CD14-positive monocyte (primary cell): ENCODE results near the gene CADM1. TPM values are rescaled to one million over a fixed set of nuclear protein-coding genes. Genes with fewer than 3 reads are reported as not detected.

Source experiments
- DNase-seq, 3 donors: peaks; one replicate each; pipeline ENCODE4 v3.0.0-alpha.2; 2011 to 2022
- H2AFZ ChIP-seq: 2 replicates; pipeline ENCODE4 v1.6.0; 2012; ENCODE audit warnings: mild to moderate bottlenecking, low read depth, low read length, inconsistent platforms; ENCODE audit not compliant: insufficient read depth, poor library complexity, severe bottlenecking
- H3K27ac ChIP-seq, 2 donors: 1 replicate in 1 of 2; 2 replicates in 1 of 2; pipeline ENCODE4 v1.5.1; 2012 to 2013; ENCODE audit warnings: low read length in 2 of 2, control low read depth in 1 of 2, inconsistent platforms in 1 of 2, low read depth in 1 of 2, mild to moderate bottlenecking in 1 of 2
- H3K27me3 ChIP-seq, 2 donors: one replicate each; pipeline versions ENCODE4 v1.6.0 to v1.6.1; 2011 to 2013; ENCODE audit warnings: low read length in 2 of 2; ENCODE audit not compliant: control insufficient read depth in 2 of 2, insufficient read depth in 2 of 2
- H3K36me3 ChIP-seq, 2 donors: replicated peaks in 1 of 2; 1 replicate in 1 of 2; 2 replicates in 1 of 2; pipeline versions ENCODE4 v1.5.1 to v1.6.1; 2012 to 2013; ENCODE audit warnings: low read length in 2 of 2, control low read depth in 1 of 2, inconsistent platforms in 1 of 2, mild to moderate bottlenecking in 1 of 2; ENCODE audit not compliant: insufficient read depth in 2 of 2, control insufficient read depth in 1 of 2
- H3K4me1 ChIP-seq, 2 donors: 1 replicate in 1 of 2; 2 replicates in 1 of 2; pipeline versions ENCODE4 v1.5.1 to v1.6.1; 2012 to 2013; ENCODE audit warnings: low read length in 2 of 2, control low read depth in 1 of 2, inconsistent platforms in 1 of 2, mild to moderate bottlenecking in 1 of 2, moderate library complexity in 1 of 2; ENCODE audit not compliant: insufficient read depth in 2 of 2, control insufficient read depth in 1 of 2
- H3K4me2 ChIP-seq: replicated peaks from 2 replicates; pipeline ENCODE3; 2012; ENCODE audit warnings: low read length, moderate library complexity, mild to moderate bottlenecking; ENCODE audit not compliant: poor library complexity, severe bottlenecking; ENCODE audit errors: extremely low read depth
- H3K4me3 ChIP-seq, 3 experiments: fragments of 200-600 bp in 1 of 3; sonication (generic) in 1 of 3; replicated peaks in 1 of 3; 1 replicate in 2 of 3; 2 replicates in 1 of 3; pipeline ENCODE4 v1.5.1; 2011 to 2013; ENCODE audit warnings: low read length in 3 of 3, mild to moderate bottlenecking in 3 of 3, control low read depth in 2 of 3, low read depth in 2 of 3, inconsistent platforms in 1 of 3, moderate library complexity in 1 of 3
- H3K79me2 ChIP-seq: 2 replicates; pipeline ENCODE4 v1.6.0; 2012; ENCODE audit warnings: mild to moderate bottlenecking, control low read depth, inconsistent platforms, low read length, moderate library complexity; ENCODE audit not compliant: insufficient read depth
- H3K9ac ChIP-seq: 2 replicates; pipeline ENCODE4 v1.6.0; 2017; ENCODE audit warnings: low read length, mild to moderate bottlenecking; ENCODE audit not compliant: insufficient read depth, poor library complexity, severe bottlenecking
- H3K9me3 ChIP-seq, 2 donors: replicated peaks in 1 of 2; 1 replicate in 1 of 2; 2 replicates in 1 of 2; pipeline versions ENCODE4 v1.5.1 to v1.6.1; 2012 to 2013; ENCODE audit warnings: low read length in 2 of 2, control low read depth in 1 of 2; ENCODE audit not compliant: control insufficient read depth in 1 of 2, insufficient read depth in 1 of 2
- H4K20me1 ChIP-seq: 2 replicates; pipeline ENCODE4 v1.6.0; 2012; ENCODE audit warnings: mild to moderate bottlenecking, low read length, control low read depth, moderate library complexity; ENCODE audit not compliant: insufficient read depth
- H3K27ac Mint-ChIP-seq, 7 donors: one replicate each; pipeline ENCODE4 v1.8.0; 2020; ENCODE audit warnings: mild to moderate bottlenecking in 7 of 7, mixed read lengths in 7 of 7, moderate library complexity in 6 of 7, inconsistent platforms in 2 of 7
- H3K27me3 Mint-ChIP-seq, 3 donors: one replicate each; pipeline ENCODE4 v1.8.0; 2021 to 2022; ENCODE audit warnings: low read depth in 3 of 3, mild to moderate bottlenecking in 3 of 3, mixed read lengths in 3 of 3, moderate library complexity in 3 of 3, inconsistent platforms in 1 of 3
- H3K36me3 Mint-ChIP-seq, 2 donors: one replicate each; pipeline ENCODE4 v1.8.0; 2020; ENCODE audit warnings: mixed read lengths in 2 of 2, inconsistent platforms in 1 of 2, mild to moderate bottlenecking in 1 of 2
- H3K4me1 Mint-ChIP-seq: one replicate; pipeline ENCODE4 v1.8.0; 2020; ENCODE audit warnings: mild to moderate bottlenecking, mixed read lengths
- H3K4me3 Mint-ChIP-seq, 2 donors: one replicate each; pipeline ENCODE4 v1.8.0; 2020; ENCODE audit warnings: mild to moderate bottlenecking in 2 of 2, mixed read lengths in 2 of 2, moderate library complexity in 1 of 2
- H3K9me3 Mint-ChIP-seq, 7 donors: one replicate each; pipeline ENCODE4 v1.8.0; 2020 to 2022; ENCODE audit warnings: mixed read lengths in 7 of 7, mild to moderate bottlenecking in 6 of 7, moderate library complexity in 6 of 7, inconsistent platforms in 2 of 7
- WGBS: methylation state at CpG from one replicate; pipeline ENCODE4 v1.1.5; 2013; ENCODE audit warnings: missing lambda C conversion rate; ENCODE audit not compliant: insufficient coverage; 5-methylcytosine and 5-hydroxymethylcytosine counted together
- intact Hi-C, 2 donors: fragments of 100-400 bp; cut with micrococcal nuclease; formaldehyde crosslinking; loops; one replicate each; pipeline versions ENCODE4 v1.15.0 to v1.15.1; 2023
- polyA plus RNA-seq, 3 donors: library from polyadenylated mRNA; depleted of rRNA in 1 of 3; unstranded in 2 of 3; stranded (reverse) in 1 of 3; fragments of 300-500 nt in 2 of 3; fragments of >200 nt in 1 of 3; fragmentation: Illumina TruSeq in 2 of 3; gene quantifications; 1 replicate in 2 of 3; 2 replicates in 1 of 3; pipeline ENCODE4 v1.2.3, GENCODE V29; 2012 to 2021
- TF ChIP-seq, protein P1 (sequence below): fragments of 200-600 bp; IDR thresholded peaks from one replicate; pipeline ENCODE4 v1.8.0; 2022; ENCODE audit warnings: antibody characterized with exemption, mild to moderate bottlenecking

Gene CADM1
- polyA plus RNA-seq, 3 donors: not detected

DNA sequence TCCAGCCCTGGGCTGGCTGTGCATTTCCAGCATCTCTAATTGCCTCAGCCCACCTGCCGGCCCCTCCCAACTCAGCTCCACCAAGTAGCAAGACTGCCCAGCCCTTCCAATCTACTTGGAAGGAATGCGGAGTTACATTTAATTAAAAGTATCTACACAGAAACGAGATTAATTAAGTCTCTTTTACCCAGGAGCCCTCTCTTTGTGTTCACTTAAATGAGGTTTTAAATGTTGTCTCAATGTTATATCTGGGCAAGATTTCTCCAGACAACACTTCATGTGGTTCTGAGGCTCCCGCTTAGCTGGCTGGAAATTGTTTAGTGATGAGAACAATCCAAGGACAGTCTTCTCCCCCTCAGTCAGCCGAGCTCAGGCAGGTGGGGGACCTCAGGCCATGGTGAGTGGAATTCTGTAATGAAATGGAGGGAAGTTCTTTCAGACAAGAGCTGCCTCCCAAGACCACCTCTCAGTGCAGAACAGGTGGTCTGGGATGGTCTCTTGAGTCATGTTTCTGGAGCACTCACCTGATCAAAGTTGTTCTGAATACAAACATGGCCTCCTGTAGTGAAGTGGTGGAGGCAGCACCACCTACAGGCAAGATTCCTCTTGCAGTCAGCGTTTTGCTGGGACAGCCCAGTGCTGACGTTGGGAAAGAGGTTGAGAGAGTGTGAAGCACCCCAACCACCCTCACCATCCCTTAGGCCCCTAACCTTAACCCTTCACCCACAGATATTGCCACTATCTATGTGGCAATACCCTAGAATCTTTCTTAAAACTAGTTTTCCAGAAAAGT lies 371.6 kb downstream of the CADM1 start:
- Histone ChIP-seq H3K4me3 (no peak overlapping the region), H3K27ac (no peak overlapping the region), H3K4me1 (no peaks in the 10 kb centered on the region), H3K36me3 (no peaks in the 10 kb centered on the region), H4K20me1 (no peaks in the 10 kb centered on the region), H3K27me3 (no peaks in the 10 kb centered on the region), H2AFZ (no peak overlapping the region), H3K9ac (no peak overlapping the region), H3K9me3 (peaks cover 0 to 1% of the 10 kb centered on the region in 2 donors), H3K79me2 (no peaks in the 10 kb centered on the region), H3K4me2 (no peak overlapping the region)
- intact Hi-C loops: no loop called here
- Mint-ChIP-seq H3K9me3 (peaks cover 0 to 9% (median 0%) of the 10 kb centered on the region in 7 donors), H3K4me3 (no peak overlapping the region), H3K36me3 (no peaks in the 10 kb centered on the region), H3K4me1 (no peaks in the 10 kb centered on the region), H3K27ac (no peak overlapping the region), H3K27me3 (peaks cover 0 to 3% (median 2%) of the 10 kb centered on the region in 3 donors)
- TF ChIP-seq, protein P1, sequence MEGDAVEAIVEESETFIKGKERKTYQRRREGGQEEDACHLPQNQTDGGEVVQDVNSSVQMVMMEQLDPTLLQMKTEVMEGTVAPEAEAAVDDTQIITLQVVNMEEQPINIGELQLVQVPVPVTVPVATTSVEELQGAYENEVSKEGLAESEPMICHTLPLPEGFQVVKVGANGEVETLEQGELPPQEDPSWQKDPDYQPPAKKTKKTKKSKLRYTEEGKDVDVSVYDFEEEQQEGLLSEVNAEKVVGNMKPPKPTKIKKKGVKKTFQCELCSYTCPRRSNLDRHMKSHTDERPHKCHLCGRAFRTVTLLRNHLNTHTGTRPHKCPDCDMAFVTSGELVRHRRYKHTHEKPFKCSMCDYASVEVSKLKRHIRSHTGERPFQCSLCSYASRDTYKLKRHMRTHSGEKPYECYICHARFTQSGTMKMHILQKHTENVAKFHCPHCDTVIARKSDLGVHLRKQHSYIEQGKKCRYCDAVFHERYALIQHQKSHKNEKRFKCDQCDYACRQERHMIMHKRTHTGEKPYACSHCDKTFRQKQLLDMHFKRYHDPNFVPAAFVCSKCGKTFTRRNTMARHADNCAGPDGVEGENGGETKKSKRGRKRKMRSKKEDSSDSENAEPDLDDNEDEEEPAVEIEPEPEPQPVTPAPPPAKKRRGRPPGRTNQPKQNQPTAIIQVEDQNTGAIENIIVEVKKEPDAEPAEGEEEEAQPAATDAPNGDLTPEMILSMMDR: no peak
- 71% methylated on average over 1 of the region's 7 CpGs for WGBS
- no peak for DNase-seq

DNA sequence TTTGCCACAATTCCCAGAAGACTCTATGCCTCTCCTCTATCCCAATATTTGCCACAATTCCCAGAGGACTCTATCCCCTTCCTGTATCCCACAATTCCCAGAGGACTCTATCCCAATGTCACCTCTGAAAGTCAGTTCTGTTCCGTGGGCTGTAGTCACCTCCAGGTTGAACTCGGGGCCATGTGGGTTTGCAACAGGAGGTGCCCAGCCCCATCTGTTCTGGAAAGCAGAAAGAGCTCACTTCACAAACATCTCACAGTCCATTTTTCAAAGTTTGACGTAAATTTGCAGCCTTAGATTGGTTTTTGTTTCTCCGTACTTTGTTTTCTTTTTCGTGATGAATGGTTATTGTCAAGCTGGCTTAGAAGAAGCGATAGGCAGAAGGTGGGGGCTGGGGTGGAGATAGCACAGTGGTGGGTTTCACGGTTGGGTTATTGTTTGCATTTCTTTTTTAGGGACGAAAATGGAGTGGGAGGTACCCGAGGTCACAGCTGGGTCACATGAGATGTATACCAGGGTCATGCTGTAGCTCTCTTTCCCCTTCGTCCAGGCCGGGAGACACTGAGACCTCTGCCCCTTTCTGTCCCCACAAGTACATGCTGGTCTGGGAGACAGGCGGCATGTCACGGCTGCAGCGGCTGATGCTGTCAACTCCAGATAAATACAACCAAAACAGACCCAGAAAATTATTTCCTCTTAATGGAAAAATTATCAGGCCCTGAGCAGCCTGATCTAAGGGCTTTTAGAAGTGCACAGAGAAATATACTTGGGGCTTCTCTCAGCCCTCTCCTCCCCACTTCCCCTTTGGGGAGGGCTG lies 374.5 kb downstream of the CADM1 start:
- no peaks in the 10 kb centered on the region for H3K4me1 Mint-ChIP-seq
- DNase-seq: no peak
- H3K4me2 ChIP-seq: no peak overlapping the region
- no peaks in the 10 kb centered on the region for H3K27me3 ChIP-seq
- TF ChIP-seq, protein P1: no peak
- intact Hi-C loops: no loop called here
- H3K36me3 Mint-ChIP-seq: no peaks in the 10 kb centered on the region
- H3K27me3 Mint-ChIP-seq: peaks cover 0 to 5% (median 0%) of the 10 kb centered on the region in 3 donors
- WGBS: 59% methylated on average over 10 of the region's 14 CpGs
- H3K27ac Mint-ChIP-seq: no peak overlapping the region
- H4K20me1 ChIP-seq: no peaks in the 10 kb centered on the region
- no peaks in the 10 kb centered on the region for H3K4me1 ChIP-seq
- H3K79me2 ChIP-seq: no peaks in the 10 kb centered on the region
- no peak overlapping the region for H3K27ac ChIP-seq
- no peak overlapping the region for H3K4me3 Mint-ChIP-seq
- H3K36me3 ChIP-seq: no peaks in the 10 kb centered on the region
- H3K9ac ChIP-seq: no peak overlapping the region
- H3K4me3 ChIP-seq: no peak overlapping the region
- peaks cover 0 to 9% (median 0%) of the 10 kb centered on the region in 7 donors for H3K9me3 Mint-ChIP-seq
- H2AFZ ChIP-seq: no peak overlapping the region
- H3K9me3 ChIP-seq: peaks cover 0 to 4% of the 10 kb centered on the region in 2 donors
